H4 (cell line): Measurements from ENCODE around the gene RERE. TPM values are rescaled to one million over a fixed set of nuclear protein-coding genes. Genes with fewer than 3 reads are reported as not detected.
A peak's percentile ranks its signal among the peaks of the same experiment; 100 is the strongest.

ENCODE experiments used
- DNase-seq: peaks from one replicate; pipeline ENCODE4 v3.0.0-alpha.2; 2015; ENCODE audit warnings: low spot score
- total RNA-seq: library from RNA; depleted of rRNA; stranded (reverse); fragments of >200 nt; shearing (Covaris generic); gene quantifications from 2 replicates; pipeline ENCODE4 v1.2.3, GENCODE V29; 2014; rRNA removed

The RERE gene
- total RNA-seq, result 14.0 and 19.1 TPM in 2 replicates

DNA sequence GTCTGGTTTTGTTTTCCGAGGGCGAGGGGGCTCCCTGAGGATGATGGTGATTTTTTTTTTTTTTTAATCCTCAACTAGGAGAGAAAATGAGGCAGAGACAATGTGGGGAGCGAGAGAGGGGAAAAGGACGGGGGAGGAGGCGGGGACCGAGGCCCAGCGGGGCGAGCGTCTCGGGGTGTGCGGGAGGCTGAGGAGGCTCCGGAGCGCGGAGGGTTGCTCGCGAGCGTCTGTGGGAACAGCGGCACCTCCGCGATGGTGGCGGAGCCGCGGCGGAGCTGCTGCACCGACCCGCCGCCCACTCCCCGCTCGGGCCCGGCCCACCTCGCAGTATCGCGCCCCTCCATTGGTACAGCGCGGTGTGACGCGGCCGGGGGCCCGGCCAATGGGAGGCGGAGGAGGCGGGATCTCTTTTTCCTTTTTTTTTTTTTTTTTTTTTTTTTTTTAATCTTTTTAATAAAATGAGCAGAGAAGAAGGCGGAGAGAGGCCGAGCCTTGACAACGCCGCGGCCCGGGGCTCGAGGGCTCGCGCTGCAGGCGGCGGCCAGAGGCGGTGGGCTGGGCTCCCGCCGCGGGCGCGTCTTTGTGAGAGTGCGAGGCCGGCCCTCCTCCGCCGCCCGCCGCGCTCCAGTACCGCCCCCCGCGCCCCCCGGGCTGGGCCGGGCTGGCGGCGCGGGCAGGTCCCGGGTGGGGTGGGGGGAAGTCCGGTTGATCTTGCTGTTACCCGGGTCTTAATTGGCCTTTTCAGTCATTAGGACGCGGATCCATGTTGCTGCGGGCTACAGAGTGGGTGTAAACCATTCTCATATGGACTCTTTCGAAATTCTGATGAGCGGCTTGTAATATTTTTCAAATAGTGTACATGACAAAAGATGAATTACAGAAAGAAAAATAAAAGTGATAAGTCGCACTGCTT is at the start of gene RERE:
Gene RERE (minus strand): TSS at position 229 of the 913 bp plus-strand sequence.
- DNase-seq, result peak; percentile 83

DNA sequence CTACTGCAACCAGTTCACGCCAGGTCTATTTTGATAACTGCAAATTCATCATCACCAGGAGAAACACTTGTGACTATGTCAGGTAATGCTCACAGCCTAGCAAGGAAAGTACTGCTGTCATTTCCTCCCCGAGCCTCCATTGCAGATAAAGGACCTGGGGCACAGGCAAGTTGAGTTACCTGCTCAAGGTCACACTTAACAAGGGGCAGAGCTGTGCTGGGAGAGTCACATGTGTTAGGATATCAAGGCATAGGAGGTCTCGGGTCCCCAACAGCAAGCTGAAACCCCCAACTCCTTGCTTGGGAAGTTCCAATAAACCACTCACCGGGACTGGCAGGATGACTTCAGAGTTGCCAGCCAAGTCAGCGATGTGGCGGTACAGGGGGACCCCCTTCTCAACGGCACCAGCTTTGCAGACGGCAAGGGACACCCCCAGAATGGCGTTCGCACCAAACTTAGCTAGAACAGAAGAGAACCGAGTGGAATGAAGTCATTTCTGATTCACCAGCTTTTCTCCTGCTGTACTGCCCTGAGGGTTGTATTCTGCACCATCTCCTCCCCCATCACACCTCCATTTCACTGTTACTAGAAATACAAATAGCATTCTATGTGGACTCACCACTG is 49.5 kb upstream of the RERE start:
- DNase-seq, result no peak

DNA sequence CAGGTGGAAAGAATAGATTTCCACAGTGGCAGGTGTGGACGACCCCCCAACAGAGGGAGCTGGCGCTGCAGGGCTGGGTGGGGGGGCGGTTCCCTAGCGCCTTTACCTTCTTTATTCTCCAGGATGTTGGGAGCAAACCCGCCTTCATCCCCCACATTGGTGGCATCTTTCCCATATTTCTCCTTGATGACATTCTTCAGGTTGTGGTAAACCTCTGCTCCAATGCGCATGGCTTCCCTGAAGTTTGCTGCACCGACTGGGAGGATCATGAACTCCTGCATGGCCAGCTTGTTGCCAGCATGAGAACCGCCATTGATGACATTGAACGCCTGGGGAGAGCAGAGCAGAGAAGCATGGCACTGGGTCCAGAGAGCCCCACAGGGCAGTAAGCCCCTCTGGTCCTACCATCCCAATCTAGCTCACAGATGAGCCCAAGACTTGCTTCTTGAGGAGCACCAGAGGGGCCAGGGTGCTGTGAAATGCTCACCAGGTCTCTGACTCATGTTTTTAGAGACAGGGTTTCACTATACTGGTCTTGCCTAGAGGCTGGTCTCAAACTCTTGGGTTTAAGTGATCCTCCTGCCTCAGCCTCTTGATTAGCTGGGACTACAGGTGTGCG is 48.8 kb upstream of the RERE start:
- DNase-seq, result no peak

DNA sequence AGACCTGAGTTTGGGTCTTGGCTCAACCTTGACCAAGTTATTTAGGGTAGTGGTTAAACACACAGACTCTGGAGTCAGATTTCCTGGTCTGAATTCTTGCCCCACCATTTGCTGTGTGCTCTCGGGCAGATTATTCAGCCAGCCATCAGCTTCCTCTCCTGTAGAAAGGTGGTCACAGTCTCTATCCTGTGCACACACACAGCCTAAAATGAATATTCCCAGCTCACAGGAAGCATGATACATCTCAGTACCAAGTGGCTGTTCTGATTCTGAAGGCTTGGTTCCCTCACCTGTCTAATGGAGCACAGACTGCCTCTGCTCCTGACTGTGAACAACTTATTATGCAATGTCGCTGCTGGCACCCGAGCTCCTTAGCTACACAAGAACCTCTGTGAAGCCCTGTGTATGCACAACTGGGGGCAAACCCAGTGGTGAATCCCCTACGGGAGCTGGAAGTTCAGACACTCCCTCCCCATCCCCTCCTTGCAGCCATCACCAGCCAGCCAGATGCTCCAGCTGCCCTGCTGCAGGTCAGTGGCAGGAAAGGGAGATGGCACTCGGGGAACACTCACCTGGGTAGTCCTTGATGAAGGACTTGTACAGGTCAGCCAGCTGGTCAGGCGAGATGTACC is 47.4 kb upstream of the RERE start:
- no peak for DNase-seq

DNA sequence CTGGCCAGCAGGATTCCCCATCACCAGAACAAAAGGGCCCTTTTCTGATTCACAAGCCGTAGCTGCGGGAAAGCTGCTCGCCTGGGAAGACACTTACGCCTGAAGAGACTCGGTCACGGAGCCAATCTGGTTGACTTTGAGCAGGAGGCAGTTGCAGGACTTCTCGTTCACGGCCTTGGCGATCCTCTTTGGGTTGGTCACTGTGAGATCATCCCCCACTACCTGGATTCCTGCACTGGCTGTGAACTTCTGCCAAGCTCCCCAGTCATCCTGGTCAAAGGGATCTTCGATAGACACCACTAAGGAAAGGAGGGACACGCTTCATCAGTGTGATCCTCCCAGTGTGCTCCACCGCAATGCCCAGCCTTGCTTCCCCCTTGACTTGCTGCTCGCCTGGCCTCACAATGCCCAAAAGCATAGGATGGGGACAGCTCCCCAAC is 46.4 kb upstream of the RERE start:
- DNase-seq, result no peak

DNA sequence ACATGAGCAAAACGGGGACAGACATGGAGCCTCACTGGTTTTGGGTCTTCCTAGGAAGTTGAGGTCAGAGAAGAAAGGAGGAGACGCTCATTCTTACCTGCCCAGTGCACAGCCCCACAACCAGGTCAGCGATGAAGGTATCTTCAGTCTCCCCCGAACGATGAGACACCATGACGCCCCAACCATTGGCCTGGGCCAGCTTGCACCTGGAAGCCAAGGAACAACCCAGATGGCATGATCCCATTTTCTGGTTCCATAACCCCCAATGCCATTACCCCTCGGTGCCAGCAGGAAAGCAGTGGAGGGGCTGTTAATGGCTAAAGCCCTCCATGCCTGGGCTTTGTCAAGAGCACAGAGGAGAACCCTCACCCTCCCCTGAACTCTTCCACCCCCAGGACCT is 45.7 kb upstream of the RERE start:
- no peak for DNase-seq

DNA sequence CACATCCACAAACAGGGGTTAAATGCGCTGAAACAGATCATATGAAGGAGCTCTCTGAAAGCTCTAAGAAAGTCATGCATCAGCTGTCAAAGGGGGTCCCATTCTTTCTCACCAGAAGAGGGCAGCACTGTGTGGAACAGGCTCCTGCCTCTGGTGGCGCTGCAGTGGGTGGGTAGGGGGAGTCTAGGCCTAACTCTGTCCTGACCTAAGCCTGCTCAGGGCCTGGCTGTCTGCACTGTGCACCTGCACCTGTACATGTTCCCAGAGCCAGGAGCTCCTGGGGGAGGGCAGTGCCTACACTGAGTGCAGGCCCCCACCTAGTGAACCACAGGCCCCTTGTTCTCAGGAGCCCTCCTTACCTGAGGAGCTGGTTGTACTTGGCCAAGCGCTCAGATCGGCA is 45.1 kb upstream of the RERE start:
- DNase-seq, result no peak

DNA sequence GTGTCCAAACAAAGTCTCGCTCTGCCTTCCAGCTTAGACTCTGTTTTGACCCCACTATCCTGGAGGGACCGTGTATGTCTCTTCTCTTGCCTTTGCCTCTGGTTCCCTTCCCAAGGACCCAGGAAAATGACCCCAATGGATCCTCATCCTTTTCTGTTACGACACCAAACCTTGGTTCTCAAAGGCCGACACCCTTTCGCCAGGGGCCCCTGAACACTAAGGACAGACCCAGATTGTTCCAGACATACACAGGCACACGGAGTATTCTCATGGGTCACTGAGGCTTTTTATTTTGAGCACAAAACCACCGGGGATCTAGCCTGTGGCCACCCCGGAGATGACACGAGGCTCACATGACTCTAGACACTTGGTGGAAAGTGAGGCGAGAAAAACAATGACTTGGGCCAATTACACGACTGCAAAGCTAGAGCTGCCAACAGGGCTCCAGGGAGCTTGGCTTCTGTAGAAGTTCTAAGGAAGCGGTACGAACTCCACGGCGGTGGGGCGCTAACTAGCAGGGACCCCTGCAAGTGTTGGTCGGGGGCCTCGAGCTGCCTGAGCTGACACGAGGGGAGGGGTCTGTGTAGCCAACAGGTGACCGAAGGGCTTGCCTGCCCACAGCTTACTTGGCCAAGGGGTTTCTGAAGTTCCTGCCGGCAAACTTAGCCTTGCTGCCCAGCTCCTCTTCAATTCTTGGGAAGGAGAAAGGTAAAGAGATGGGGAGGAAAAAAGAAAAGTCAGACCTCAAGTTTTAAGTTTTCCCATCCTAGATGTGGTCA is 43.5 kb upstream of the RERE start:
- no peak for DNase-seq

DNA sequence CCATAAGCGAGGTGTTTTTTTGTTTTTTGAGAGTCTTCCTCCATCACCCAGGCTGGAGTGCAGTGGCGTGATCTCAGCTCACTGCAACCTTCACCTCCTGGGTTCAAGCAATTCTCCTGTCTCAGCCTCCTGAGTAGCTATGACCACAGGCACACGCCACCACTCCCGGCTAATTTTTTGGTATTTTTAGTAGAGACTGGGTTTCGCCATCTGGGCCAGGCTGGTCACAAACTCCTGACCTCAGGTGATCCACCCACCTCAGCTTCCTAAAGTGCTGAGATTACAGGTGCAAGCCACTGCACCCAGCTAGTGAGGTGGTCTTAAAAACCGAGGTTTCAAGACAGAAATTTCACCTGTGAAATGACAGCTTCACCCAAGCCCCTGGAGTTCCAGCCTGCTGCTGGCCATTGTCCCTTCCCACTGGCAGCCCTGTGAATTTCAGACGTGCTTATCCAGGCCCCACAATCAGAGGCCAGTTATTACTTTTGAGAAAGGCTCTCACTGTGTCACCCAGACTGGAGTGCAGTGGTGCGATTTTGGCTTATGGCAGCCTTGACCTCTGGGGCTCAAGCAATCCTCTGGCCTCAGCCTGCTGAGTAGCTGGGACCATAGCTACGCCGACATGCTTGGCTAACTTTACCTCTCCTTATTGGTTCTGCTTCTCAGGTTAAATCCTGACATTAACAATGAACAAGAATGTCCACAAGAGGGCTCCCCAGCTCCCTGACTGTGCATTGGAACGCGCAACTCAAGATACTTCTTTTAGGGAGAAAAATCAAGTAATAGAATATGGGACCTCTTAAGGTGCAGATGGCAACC is 41.7 kb upstream of the RERE start:
- DNase-seq, result peak; percentile 60

DNA sequence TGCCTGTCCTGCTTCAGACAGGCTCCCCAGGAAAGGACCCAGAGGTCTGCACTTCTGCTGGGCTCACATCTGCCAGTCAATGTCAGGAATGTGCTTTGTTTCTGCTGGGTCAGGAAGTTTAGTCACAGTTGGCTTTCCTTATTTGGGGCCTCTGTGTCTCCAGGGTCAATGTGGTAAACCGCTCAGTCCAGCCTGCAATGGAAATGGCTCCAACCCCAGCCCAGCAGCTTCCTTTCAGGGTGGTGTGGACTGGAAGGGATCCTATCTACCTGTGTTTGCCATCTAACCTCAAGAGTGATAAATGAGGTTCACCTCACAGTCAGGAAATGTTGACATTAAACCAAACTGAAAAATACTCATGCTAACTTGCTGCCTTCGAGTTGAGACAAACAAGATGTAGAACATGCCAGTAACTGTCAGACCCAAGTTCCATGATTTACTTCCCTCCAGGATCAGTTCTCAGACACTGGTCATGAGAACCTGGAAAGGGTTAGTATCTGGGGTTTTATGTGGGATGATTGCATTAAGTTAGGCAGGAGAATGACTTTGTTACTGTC is 40.8 kb upstream of the RERE start:
- peak; percentile 80 for DNase-seq

DNA sequence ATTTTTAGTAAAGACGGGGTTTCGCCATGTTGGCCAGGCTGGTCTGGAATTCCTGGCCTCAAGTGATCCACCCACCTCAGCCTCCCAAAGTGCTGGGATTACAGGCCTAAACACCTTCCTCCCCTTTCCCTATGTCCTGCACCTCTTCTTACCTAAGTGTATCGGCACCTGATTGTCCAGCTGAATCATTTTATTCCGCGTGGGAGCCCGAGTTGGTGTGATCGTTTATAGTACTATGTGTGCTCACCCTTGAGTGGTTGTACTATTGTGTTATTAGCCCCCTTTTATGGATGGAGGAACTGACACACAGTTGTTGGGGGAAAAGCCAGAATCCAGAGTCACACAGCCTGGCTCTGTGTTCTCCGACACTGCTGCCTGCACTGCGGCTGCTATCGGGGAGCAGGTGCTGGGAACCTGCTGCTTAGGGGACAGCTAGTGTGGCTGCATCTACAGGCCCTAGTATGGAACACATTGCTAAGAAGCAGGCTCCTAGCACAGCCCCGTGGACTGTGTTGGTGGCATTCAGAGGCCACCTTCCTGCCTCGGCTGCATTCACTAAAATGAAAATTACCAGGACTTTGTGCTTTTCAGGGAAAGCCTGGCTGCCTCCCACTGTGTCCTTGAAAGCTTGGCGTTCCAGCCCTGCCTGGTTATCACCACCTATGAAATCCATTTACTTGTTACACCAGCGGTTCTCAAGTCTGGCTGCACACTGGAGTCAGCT is 39.4 kb upstream of the RERE start:
- no peak for DNase-seq

DNA sequence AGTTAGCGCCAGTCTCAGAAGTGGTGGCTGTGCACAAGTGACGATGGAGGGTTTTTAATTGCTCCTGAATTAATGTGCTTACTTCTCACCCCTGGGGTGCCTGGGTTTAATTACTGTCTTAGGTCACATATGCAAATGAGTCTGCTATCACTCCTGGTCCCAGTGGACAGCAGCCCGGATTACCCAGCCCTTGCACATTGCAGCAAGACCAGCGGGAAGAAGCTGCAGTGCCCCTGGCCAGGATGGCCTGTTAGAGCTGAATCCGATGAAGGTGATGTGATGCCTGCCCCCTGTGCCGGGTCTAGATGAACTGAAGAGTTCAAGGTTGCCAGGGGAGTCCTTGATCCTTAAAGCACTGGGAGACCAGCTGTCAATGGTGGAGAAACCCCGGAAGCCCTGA is 36.8 kb upstream of the RERE start:
- no peak for DNase-seq

DNA sequence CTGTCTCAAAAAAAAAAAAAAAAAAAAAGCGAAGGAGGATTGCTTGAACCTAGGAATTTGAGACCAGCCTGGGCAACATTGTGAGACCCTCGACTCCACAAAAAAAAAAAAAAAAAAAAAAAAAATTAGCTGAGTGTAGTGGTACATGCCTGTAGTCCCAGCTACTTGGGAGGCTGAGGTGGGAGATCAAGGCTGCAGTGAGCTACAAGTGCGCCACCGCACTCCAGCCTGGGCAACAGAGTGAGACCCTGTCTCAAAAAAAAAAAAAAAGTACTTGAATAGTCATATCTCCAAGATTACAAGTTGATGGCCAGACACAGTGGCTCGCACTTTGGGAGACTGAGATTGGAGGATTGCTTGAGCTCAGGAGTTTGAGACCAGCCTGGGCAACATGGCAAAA is 33.6 kb upstream of the RERE start:
- DNase-seq, result no peak

DNA sequence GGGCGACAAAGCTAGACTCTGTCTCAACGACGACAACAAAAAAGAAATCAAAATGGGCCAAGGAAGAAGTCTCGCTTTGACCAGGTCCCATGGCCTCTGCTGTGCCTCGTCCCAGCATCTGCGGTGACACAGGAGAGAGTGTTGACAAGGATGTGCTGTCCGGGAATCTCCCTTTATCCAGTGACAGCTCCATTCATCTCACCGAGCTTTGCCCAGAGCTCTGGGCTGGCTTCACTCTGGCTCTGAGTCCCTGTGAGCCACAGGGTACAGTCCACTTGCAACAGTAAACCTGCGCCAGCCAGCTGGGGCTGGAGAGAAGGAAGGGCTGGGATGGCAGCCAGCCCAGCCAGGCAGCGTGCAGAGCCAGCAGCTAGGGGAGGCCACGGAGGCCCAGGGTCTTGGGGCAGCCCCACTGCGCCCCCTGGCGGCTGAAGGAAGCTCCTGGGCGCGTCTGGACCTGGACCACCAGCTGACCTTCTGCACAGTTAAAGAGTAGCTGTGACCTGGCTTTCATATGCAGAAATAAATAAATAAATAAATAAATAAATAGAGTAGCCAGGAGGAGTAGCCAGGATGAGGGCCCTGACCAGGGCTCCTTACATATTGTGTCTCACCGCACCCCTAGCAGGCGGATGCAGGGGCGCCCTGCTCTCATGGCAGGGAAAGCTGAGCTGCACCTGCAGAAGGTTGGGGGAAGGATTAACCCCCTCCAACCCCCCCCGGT is 31.4 kb upstream of the RERE start:
- peak; percentile 93 for DNase-seq

DNA sequence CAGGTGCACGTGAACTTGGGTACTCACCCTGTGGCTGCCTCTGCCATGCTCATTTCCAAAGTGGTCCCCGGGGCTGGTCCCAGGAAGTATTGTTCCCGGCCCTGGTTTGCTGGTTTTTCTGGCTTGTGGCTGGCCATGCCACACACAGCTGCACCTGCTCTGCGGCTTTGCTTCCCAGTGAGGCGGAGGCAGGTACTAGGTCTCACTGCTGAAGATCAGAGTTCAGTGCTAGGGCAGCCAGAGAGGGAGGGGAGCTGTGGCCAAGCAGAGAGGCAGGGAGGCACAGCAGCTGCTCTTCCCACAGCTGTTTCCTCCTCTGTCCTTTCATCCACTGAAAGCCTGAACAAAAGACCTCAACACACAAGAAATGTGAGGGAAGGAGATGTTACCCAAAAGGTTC is 30.6 kb upstream of the RERE start:
- DNase-seq, result no peak

DNA sequence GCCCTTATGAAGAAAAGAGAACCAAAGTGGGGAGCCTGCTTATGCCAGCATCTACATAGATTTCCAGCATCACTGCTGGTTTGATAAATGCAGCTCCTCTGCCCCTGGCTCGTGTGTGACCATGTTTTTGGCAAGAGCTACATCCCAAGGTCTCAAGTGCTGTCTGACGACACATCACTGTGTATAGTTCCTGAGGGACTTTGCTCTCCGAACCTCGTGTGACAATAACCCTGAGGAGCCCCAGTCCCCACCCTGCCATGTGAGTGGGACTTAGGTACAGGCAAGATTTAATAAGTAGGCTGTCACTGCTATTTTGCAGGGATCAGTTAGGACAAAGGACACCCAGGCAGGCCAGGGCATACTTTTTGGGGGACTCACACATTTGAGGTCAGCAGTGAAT is 28.8 kb upstream of the RERE start:
- no peak for DNase-seq

DNA sequence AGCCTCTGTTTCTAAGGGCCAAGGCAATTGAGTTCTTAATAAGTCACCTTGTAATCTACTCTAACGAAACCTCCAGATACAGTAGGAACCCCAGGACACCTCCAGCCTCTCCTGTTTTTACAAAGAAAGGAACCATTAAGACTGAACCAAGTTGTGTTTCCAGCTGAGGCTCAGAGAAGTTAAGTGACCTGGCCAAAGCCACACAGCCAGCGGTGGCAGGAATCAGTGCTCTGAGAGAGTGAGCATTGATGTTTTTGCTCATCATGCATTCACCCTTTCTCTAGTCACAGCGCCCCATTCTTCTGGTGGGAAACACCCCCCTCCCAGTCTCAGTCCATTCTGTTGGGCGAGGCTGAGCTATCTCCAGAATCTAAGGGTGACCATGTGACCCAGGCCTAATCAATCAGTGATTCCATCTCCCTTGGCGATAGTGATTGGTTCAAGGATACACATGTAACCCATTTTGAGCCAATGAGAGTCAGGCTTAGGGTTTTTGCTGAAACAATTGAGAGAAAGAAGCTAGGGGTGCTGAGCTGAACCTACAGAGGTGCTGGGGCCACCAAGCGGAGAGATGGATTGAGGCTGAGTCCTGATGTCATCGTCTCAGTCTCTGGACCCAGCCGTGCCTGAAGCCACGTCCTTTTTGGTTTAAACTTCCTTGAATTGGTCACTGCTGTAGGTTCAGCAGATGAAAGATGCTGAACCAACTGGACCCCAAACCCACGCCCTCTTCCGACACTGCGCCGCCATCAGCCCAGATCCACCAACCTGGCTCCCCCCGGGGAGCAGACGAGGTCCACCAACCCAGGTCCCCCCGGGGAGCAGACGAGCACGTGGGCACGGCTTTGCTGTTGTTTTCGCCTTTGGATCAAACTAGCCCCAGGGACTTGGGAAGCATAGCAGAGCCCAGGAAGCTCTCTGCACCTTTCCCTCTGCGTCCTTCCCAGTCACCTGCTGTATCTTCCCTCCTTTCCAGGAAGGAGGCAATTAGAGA is 28.0 kb upstream of the RERE start:
- no peak for DNase-seq
